CD4-positive, alpha-beta T cell treated with Interleukin-4 for 1 hour (primary cell): ENCODE results near the gene CASP1.
A peak's percentile ranks its signal among the peaks of the same experiment; 100 is the strongest.
"Not testable (repeated sequence)": the region's sequence is repeated elsewhere in the genome, so short reads cannot be mapped to it uniquely, and the experiment has no call there.

Experiments used
- DNase-seq, 2 donors: peaks; one replicate each; pipeline ENCODE4 v3.0.0-alpha.2; 2020 to 2022

CASP1 gene

GRCh38 chr11:105034813-105035620 lies at the start of gene CASP1:
TSS of gene CASP1 (minus strand) at chr11:105035144. CDS start at chr11:105035113, 31 bp downstream.
- DNase-seq: peak; percentile 37 to 55

GRCh38 chr11:105081412-105082150 lies 46.6 kb upstream of the CASP1 start:
- DNase-seq: no peak

- DNase-seq: not testable (repeated sequence)
These were observed 45.4 kb upstream of the CASP1 start for GRCh38 chr11:105080171-105080906.

- no peak for DNase-seq
These were observed 43.3 kb upstream of the CASP1 start for GRCh38 chr11:105078283-105078682.

- DNase-seq: not testable (repeated sequence)
These were observed 42.3 kb upstream of the CASP1 start for GRCh38 chr11:105077141-105077790.

GRCh38 chr11:105074166-105074530 lies 39.2 kb upstream of the CASP1 start:
- DNase-seq: no peak

GRCh38 chr11:105073456-105074165 lies 38.7 kb upstream of the CASP1 start:
- no peak for DNase-seq

GRCh38 chr11:105072080-105072479 lies 37.1 kb upstream of the CASP1 start:
- DNase-seq: not testable (repeated sequence)

- peak in 1 of 2 donors; percentile 82 for DNase-seq
These were observed 36.3 kb upstream of the CASP1 start for GRCh38 chr11:105071089-105071732.

GRCh38 chr11:105070306-105070705 lies 35.4 kb upstream of the CASP1 start:
- peak in 1 of 2 donors; percentile 43 for DNase-seq

- DNase-seq: peak in 1 of 2 donors; percentile 19
These were observed 34.8 kb upstream of the CASP1 start for GRCh38 chr11:105069749-105070148.

GRCh38 chr11:105063245-105063941 lies 28.4 kb upstream of the CASP1 start:
- not testable (repeated sequence) for DNase-seq

- no peak for DNase-seq
These were observed 22.5 kb upstream of the CASP1 start for GRCh38 chr11:105057432-105057831.

GRCh38 chr11:105056446-105056845 lies 21.5 kb upstream of the CASP1 start:
- no peak for DNase-seq

- DNase-seq: no peak
These were observed 20.0 kb upstream of the CASP1 start for GRCh38 chr11:105054723-105055493.

GRCh38 chr11:105052487-105052886 lies 17.5 kb upstream of the CASP1 start:
- DNase-seq: no peak

GRCh38 chr11:105051559-105051958 lies 16.6 kb upstream of the CASP1 start:
- DNase-seq: no peak

GRCh38 chr11:105049481-105049880 lies 14.5 kb upstream of the CASP1 start:
- no peak for DNase-seq

- DNase-seq: no peak
These were observed 12.1 kb upstream of the CASP1 start for GRCh38 chr11:105046898-105047579.
